ENCODE data around the gene KCNJ15.

KCNJ15 gene

DNA sequence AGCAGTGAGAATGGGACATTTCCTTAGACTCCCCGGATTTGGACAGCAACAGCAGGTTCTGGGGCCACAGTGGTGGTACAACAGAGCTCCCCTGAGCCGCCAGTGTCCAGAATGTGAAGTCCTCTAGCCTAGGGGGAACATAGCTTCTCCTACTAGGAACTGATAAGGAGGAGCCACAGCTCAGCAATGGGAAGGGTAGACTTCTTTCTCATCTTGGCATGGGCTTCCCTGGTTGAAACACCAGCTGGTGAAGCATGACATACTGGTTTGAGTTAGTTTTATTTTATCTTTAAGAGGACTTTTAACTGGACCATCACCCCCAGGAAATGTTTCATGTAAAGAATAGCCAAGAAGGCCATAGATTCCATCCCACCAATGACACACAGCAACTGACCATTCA is 68.4 kb downstream of the KCNJ15 start:
- DNase-seq (ENCODE audit: low read depth in 4 of 4, low spot score in 1 of 4), result no peak

DNA sequence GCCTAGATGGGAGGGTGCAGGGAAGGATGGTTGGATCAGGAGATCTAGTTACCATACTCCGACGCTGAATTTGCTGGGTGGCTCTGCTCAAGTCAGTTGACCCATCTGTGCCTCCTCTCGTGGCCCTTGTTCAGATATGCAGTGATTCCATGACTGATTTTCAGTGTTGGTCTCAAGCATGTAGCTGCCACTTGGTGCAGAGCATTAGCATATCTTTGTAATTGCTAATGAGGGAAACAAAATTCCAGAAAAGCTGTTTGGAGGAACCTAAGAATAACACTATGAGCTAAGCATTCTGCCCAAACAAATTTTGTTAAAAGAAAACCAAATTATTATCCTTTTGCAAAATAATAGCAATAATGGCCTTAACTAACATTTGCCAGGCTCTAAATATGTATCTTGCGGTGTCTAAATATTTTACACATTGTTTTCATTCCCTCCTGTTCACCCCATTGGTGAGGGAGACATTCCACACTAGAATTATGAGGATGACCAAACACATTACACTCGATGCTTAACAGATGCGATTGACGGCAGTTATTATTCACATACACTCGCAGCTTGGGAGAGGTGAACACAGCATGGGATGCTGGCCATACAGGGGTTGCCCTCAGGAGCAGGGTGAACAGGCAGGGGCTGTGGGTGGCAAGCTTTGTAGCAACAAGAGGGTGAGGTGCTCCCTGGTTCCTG is 69.1 kb downstream of the KCNJ15 start:
- no peak for DNase-seq (ENCODE audit: low read depth in 4 of 4, low spot score in 1 of 4)

DNA sequence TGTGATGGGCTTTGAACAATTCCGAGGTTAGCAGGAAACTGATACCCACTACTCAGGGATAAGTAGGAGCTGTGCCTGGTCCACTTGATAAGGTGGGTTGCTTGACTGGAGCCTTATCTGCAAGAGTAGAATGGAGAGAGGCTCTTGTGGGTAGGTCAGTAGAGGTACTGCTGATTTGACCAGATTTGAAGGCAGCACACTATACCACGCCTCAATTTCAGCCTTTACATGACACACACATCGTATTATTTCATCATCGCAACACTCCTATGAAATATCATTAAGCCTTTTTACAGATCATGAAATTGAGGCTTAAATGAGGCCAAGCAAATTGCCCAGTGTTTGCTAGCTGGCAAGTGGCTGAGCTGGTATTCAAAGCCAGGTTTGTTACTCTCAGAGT is 69.6 kb downstream of the KCNJ15 start:
- DNase-seq (ENCODE audit: low read depth in 4 of 4, low spot score in 1 of 4), result no peak

DNA sequence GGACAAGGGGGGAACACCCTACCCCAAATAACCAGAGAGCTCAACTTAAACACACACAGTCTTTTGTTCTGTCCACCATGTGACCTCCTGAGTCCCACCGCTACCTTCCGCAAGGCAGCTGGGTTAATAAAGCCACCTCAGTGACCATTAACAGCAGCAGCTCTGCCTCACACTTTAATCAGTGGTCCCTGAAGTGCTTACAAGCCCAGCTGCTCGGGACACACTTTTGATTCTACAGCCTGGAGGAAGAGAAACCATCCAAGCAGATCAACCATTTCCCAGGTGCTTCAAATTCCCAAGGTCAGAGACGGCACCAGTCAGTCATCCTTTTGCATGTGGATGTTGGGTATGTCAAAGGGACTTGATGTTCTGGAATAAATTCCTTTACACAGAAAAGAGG is 70.1 kb downstream of the KCNJ15 start:
- no peak for DNase-seq (ENCODE audit: low read depth in 4 of 4, low spot score in 1 of 4)

DNA sequence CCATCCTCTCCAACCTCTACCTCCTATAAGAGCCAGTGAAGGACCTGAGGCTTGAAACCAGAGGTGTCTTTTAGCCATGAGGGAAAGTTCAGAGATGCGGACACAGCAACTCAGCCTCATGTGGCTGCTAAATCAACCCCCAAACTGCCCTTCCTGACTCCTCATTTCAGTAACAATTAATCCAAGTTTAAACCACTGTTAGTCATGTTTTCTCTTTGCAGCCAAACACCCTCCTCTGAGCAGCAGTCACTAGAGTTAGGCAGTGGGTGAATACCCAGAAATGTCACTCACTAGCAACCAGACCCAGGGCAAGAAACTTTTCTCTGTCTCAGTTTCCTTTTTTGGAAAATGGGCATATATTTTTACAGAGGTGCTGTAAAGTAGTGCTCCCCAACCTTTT is 71.2 kb downstream of the KCNJ15 start:
- DNase-seq (ENCODE audit: low read depth in 4 of 4, low spot score in 1 of 4), result no peak

DNA sequence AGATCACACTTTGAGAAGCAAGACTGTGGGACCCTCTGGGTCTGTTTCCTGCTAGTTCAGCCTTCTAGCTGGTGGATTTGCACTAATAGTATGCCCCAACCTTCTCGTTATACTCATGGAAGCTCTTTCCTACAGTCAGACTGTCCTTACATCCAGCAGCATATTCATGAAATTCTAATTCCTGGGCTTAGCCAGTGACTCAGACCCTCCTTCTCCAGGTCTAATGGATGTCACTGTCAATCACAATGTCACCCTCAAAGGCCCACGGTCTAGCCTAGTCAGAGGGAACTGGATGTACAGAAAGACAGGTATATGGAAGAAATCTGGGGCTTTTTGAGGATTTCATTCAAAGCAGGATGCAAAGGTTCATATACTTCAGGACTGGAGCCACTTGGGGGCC is 72.4 kb downstream of the KCNJ15 start:
- no peak for DNase-seq (ENCODE audit: low read depth in 4 of 4, low spot score in 1 of 4)

DNA sequence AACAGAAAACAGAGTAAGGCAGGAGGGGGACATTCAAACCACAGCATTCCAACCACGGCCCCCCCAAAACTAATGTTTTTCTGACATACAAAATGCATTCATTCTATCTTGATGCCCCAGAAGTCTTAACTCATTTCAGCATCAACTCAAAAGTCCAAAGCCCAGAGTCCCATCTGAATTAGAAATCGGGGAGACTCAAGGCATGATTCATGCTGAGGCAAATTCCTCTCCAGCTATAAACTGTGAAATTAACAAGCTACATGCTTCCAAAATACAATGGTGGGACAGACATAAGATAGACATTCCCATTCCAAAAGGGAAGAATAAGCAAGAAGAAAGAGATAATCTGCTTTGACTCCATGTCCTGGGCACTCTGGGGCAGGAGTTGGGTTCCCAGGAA is 73.9 kb downstream of the KCNJ15 start:
- DNase-seq (ENCODE audit: low read depth in 4 of 4, low spot score in 1 of 4), result no peak

DNA sequence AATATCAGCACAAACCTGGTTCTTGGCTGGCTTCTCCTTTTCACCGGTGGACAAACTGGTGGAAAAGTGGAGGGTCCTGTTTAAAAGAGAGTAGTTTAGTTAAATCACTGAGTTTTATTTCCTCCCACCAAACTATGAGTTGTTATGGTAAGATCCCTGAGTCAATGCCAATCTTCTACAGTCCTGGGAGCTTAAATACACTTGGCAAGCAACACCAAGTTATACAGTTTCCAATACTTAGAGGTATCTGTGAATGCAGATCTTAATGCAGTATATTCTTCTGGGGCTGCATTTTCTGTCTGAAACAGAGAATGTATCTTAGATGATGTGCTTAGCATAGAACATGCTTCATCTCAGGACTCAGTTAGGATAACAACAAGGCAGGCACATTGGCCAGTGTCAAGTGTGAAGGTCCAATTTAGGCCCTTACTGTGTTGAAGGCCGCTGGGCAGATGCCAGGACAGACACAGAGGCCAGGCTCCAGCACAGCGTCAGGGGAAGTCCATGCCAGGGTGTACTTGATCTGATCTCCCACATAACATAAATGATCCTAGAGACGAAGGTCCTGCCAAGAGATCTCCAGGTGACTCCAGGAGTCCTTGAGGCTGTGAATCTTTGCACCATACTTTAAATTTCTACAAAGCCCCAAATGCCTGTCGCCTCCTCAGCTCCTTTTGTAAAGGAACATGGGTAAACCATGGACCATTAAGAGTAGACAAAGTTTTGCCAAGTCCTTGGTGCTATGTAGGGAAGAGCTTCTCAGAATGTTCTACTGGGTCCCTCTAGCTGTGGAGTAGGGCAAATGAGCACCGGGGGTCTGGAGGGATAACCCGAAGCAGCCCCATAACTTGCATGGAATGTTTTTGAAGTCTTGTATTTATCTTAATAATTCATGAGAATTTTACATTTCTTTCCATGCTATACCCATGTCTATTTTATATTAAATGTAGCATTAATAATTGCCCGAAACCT is 76.8 kb downstream of the KCNJ15 start:
- DNase-seq (ENCODE audit: low read depth in 4 of 4, low spot score in 1 of 4), result no peak

DNA sequence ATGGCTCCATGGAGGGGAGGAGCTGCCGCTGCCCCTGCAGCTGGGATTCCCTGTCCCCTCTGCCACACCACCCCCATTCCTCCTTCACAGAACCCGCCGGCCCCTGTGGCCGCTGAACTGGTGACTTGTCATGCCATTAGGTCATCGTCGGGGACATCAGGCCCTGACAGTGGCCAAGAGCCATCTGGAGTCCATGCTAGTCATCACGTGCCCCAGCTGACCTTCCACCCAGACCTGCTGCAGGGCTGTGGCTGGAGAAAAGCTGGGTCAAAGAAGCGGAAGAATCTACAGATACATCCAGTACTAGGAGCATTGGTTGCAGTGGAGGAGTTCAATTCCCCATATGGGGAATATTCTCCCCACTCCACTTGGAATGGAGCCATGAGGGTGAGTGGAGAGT is 78.1 kb downstream of the KCNJ15 start:
- DNase-seq (ENCODE audit: low read depth in 4 of 4, low spot score in 1 of 4), result no peak

DNA sequence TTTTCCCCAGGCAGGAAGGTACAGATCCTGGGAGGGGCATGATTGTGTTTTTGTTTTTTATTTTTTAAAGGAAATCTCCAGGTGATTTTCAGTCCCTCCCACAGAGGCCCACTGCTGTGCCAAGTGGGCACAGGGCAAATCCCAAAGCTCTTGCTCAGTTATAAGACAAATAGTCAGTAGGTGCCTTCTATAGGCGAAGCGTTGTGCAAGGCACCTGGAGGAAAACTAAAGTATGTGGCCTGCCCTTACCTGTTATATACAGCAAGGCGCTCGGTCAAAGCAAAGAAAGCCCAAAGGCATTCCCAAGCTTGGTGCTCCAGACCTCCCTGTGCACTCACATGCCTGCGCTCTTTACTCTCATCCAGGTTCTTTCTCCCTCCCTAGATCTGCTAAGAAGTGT is 81.0 kb downstream of the KCNJ15 start:
- no peak for DNase-seq (ENCODE audit: low read depth in 4 of 4, low spot score in 1 of 4)

DNA sequence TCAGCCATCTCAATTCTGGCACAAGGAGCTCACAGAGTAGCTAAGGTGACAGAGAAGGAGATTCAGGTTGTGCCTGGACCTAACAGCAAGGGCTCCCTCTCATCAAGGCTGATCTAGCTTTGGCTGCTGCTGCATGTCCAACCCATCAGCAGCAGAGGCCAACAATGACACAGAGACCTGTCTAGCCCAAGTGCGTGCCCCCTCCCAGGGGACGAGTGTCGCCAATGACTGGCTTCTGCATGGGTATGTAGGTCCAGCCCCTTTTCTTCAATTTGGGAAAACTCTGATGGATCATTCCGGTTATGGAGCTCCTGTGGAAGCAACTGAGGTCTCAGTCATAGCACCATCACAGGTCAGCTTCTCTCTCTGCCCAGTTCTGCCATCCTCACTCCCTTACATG is 83.3 kb downstream of the KCNJ15 start:
- DNase-seq (ENCODE audit: low read depth in 4 of 4, low spot score in 1 of 4), result no peak

DNA sequence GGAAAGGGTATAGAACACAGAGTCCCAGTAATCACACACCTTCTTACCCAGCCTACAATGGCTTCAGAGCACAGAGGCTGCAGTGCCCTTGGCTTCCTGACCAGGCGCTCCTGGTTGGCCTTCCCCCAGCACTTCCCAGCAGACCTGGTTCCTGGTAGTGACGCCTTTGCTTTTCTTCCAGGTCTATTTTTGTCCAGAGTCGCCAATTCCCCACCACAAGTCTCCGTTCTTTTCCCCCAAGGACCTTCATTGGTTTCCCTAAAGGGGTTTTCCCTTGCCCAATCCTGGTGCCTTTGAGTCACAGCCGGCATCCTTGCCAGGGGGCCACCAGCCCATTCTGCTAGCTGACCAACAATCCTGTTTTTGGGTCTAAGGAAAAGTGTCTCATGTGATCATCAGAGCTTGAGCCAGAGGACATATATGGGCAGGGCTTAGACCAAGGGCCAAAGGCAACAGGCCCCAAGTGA is 84.8 kb downstream of the KCNJ15 start:
- DNase-seq (ENCODE audit: low read depth in 4 of 4, low spot score in 1 of 4), result no peak

DNA sequence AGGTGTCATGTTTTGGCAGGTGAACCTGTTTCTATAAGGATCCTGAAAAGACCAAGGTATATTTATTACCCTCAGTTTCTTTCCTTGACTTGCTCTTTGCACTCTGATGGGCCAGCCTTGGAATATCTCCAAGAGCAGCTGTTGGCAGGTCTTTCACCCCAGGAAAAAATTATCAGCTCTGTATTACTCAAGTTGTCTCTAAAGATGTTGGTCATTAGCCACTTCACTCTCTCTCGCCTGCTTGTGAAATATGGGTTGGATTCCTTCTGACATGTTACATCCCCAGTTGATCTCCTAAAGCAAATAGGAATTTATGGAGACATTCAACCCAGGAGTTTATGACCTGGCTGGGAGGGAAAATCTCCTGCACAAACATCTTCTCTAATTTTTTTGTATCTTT is 85.9 kb downstream of the KCNJ15 start:
- DNase-seq (ENCODE audit: low read depth in 4 of 4, low spot score in 1 of 4), result no peak

DNA sequence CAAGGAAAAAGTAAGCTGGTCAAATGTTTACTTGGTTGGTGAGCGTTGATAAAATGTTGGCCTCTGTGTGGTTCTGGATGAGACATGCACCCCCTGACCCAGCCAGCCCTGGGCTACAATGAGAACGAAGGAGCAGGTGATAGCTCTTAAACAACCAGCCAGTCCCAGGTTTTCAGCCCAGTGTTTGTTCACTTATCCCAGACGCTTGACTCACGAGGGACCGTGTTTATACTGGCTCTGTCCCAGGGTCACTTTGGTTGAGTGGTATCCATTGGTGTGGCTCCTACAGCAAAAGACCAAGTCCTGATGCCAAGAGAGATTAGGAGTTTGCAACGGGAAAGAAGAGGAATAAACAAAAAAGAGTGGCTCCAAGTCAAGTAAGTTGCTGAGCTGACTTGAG is 86.9 kb downstream of the KCNJ15 start:
- DNase-seq (ENCODE audit: low read depth in 4 of 4, low spot score in 1 of 4), result no peak

DNA sequence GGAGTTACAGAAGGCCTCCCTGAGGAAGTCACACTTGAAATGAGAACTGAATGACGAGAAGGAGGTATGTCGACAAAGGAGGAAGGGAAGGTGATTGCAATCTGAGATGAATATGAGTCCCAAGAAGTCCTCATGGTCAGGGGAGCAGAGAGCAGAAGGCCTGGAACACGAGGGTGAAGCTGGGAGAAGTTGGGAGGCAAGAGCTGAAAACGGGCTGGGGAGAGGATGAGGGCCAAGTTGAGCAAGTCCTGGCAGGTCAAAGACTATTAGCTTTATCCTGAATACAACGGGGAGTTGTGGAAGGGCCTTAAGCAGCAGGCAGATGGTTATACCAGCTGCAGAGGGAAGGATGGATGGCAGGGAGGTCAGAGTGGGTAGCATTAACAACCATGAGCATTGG is 89.5 kb downstream of the KCNJ15 start:
- DNase-seq (ENCODE audit: low read depth in 4 of 4, low spot score in 1 of 4), result no peak

DNA sequence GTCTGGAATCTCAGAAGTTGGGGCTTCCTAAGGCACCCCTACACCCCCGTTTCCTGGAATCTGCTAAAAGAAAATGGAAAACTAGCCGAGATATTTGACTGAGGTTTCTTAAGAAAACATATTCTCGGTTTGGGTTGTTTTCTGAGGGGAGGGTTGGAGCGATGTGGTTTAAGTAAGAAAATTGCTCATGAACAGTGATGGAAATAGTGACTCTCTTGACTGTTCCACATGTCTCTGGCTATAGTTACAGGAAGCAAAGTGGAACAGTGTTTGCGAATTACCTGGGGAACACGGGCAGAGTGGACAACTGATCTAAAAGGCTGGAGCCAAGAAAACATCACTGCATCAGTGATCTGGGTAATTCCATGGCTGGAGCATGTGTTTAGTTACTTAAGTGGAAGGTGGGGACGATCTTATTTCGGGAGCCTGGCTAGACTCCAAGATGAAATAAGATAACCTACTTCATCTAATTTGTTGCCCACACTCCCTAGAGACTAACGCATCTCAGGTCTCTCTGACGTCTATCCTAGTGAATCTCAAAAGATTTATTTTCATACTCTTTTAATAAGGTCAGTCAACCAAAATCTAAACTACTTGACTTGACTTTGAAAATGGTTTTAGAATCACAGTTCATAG is 92.4 kb downstream of the KCNJ15 start:
- no peak for DNase-seq (ENCODE audit: low read depth in 4 of 4, low spot score in 1 of 4)

DNA sequence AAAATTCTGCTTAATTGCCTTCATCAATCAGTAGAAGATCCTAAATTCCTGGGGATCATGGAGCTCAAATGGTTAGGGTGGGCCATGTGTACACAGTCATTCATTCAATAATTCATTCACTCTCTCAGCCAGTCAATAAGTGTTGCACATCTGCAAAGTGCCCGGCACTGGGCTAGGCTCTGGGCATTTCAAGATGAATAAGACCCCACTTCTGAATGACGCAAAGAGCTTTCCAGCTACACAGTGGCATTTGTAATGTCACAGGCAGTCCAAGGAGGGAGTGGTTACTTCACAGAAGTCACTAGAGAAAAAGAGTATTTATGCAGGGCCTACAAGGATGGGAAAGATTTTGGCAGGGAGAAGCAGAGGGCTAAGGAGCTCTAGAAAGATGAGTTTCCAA is 93.2 kb downstream of the KCNJ15 start:
- DNase-seq (ENCODE audit: low read depth in 4 of 4, low spot score in 1 of 4), result no peak

DNA sequence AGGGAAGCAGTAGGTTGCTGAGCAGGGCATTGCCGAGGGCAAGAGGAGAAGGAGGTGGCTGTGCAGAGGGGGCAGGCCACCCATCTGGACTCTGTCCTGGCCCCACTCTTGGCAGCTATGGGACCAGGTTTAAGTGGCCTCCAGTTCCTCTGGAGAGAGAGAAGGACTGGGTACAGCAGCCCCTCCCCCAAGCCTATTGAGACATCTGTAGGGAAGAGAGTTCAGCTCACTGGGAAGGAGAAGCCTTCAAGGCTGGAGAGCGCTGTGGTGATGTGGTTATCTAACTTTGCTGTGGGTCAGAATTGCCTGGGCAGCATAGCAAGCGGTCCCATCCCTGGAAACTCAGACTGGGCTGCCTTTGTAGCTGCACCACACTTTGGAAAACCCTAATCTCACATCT is 93.9 kb downstream of the KCNJ15 start:
- no peak for DNase-seq (ENCODE audit: low read depth in 4 of 4, low spot score in 1 of 4)

DNA sequence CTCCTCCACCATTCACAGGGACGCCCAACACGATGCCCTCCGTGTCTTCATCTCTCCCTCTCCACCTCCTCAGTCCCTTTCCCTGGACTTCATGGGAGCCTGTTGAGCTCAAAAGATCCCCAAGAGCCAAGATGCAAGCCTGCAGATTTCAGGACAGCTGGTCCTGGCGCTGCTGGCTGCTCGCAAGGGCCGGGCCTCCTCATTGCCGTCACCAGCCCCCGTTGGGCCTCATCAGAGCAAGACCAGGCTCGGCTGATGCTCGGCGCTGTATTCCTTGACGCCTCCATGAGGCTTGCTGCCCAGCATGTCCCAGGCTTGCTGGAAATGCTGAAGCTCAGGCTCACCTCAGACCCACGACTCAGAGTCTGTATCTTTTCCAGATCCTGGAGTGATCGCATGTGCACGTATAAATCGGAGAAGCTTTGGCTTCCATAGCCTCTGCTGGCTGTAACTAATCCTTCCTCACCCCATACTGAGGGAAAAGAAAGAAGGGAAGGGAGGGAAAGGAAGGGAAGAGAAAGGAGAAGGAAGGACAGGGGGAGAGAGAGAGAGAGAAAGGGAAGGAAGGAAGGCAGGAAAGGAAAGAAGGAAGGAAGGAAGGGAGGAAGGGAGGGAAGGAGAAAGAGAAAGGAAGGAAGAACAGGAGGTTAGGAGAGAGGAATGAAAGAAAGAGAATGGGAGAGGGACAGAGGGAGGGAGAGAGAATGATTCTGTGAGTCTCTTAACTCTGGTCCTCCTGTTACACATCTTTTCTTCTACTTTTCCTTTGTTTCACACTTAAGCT is 94.6 kb downstream of the KCNJ15 start:
- no peak for DNase-seq (ENCODE audit: low read depth in 4 of 4, low spot score in 1 of 4)

DNA sequence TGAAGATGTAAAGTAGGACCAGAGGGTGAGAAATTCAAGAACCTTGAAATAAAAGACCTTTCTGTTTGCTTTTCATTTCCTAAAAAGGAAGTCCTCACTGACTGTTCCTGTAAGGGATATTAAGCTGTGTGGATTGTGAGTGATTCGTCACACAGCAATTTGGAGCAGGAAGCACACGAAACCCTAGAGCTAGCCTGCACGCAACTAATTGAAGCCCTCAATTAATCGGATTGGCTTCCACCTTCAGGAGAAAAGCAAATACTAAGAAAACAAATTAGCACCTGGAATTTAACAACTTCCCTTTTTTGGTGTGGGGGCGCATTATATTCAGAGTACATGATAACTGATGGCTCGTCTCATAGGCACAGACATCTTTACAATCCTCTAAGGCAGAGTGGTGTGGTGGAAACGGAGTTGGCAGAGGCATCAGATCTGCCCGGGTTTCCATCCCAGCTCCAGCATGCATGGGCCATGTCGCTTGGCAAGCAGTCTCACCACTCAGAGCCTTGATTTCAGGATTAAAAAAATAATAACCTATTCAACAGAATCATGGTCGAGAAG is 95.2 kb downstream of the KCNJ15 start:
- no peak for DNase-seq (ENCODE audit: low read depth in 4 of 4, low spot score in 1 of 4)

Data from stimulated activated CD4-positive, alpha-beta T cell treated with anti-CD3 and anti-CD28 coated beads, Interleukin-1b, Interleukin-23, amount 100 ng/mL, for 24 hours (primary cell).